ENCODE measurements around the gene TET3. TPM values are rescaled to one million over a fixed set of nuclear protein-coding genes. Genes with fewer than 3 reads are reported as not detected.

TET3 gene
- total and polyA plus RNA-seq, 2 of the 8 experiments (the other 6 are each of a cell fraction or from before 2014, with no cell fraction given): 4.5 to 21.1 TPM

GRCh38 chr2:73961823-73962615 is 22.7 kb upstream of the TET3 start:
- no peak overlapping the region for H2AFZ ChIP-seq (ENCODE audit: low read length)
- no peaks in the 10 kb centered on the region for H3K23me2 ChIP-seq (ENCODE audit: low read depth, low read length)
- no peak overlapping the region for H2BK15ac ChIP-seq (ENCODE audit: low read length)
- no peaks in the 10 kb centered on the region for H3K79me2 ChIP-seq (ENCODE audit: control insufficient read depth in 1 of 2, insufficient read depth in 2 of 2, low read length in 2 of 2)
- no peak overlapping the region for H4K5ac ChIP-seq (ENCODE audit: insufficient read length, low read depth, low read length)
- H3K9ac ChIP-seq (replicated peaks in 1 of 4; ENCODE audit: extremely low read depth in 1 of 4, low read depth in 3 of 4, low read length in 3 of 4): no peak overlapping the region
- no peak for DNase-seq (ENCODE audit: low read depth in 1 of 2, low spot score in 2 of 2)
- no peak overlapping the region for H2BK20ac ChIP-seq (ENCODE audit: low read length)
- H4K20me1 ChIP-seq (replicated peaks in 1 of 2; ENCODE audit: control insufficient read depth in 1 of 2, insufficient read depth in 2 of 2, low read length in 2 of 2): peaks cover 0 to under 1% of the 10 kb centered on the region in 2 experiments
- H3K9me3 ChIP-seq (ENCODE audit: insufficient read depth in 2 of 2, low read depth in 1 of 2, low read length in 1 of 2): peaks cover 0 to 3% of the 10 kb centered on the region in 2 experiments; a peak in 1 of 4 replicates
- no peak overlapping the region for H3K56ac ChIP-seq (replicated peaks; ENCODE audit: insufficient read length, low read depth, low read length)
- H4K91ac ChIP-seq (replicated peaks; ENCODE audit: insufficient read length, low read length): no peak overlapping the region
- 80% methylated on average over 12 of the region's 12 CpGs; no CpG with 5 or more reads in 1 of the 2 experiments for WGBS, 2 experiments (ENCODE audit: extremely low coverage in 1 of 2, insufficient coverage in 1 of 2, insufficient read length in 1 of 2, insufficient replicate concordance in 2 of 2, low coverage in 1 of 2, low lambda C conversion rate in 2 of 2, missing lambda C conversion rate in 1 of 2)
- no peak overlapping the region for H2BK12ac ChIP-seq (ENCODE audit: low read depth, low read length)
- TF ChIP-seq KDM5A (IDR thresholded peaks at IDR 0.05; ENCODE audit: low read length): no peak
- TF ChIP-seq CTCF (IDR thresholded peaks at IDR 0.05; ENCODE audit: control extremely low read depth in 1 of 3, insufficient read depth in 1 of 3, low read depth in 1 of 3, low read length in 3 of 3): peak; percentile 8 to 15 (median 14); a peak in 3 of 4 replicates
- H3K27me3 ChIP-seq (replicated peaks in 1 of 4; ENCODE audit: control insufficient read depth in 3 of 4, extremely low read depth in 1 of 4, insufficient read depth in 3 of 4, low read length in 3 of 4): no peaks in the 10 kb centered on the region
- H3K18ac ChIP-seq (ENCODE audit: extremely low read depth, low read length): no peak overlapping the region
- H3K36me3 ChIP-seq (ENCODE audit: control insufficient read depth in 2 of 4, insufficient read depth in 4 of 4, low read length in 3 of 4): peaks cover 5 to 17% (median 11%) of the 10 kb centered on the region in 4 experiments
- POLR2A ChIA-PET (ENCODE audit: partially characterized antibody): interaction anchor here (0.8 to 1.7 kb wide), 2 partner anchors 20 to 26 kb away, joined by 3 to 4 read pairs; no protein-coding TSS in a partner anchor
- no peak overlapping the region for H3K4me3 ChIP-seq (ENCODE audit: extremely low read depth in 1 of 4, insufficient read depth in 2 of 4, low read depth in 3 of 4, low read length in 4 of 4)
- no peak overlapping the region for H3K4ac ChIP-seq (replicated peaks; ENCODE audit: insufficient read length, low read depth, low read length)
- CTCF ChIA-PET (ENCODE audit: partially characterized antibody): interaction anchor here (0.6 to 2.6 kb wide), 7 partner anchors 9 to 174 kb away, joined by 3 to 9 read pairs (median 4); no protein-coding TSS in a partner anchor
- H4K8ac ChIP-seq (ENCODE audit: extremely low read depth, insufficient read depth, low read length): no peak overlapping the region; the same call in 1 of the 2 replicates
- H3K79me1 ChIP-seq (ENCODE audit: low read depth, low read length): no peaks in the 10 kb centered on the region
- no peak overlapping the region for H3K14ac ChIP-seq (ENCODE audit: insufficient read length)
- H3K4me2 ChIP-seq (ENCODE audit: insufficient read depth in 1 of 2, low read depth in 2 of 2, low read length in 2 of 2): no peak overlapping the region
- H2BK5ac ChIP-seq (ENCODE audit: low read depth, low read length): no peak overlapping the region
- H2BK120ac ChIP-seq (replicated peaks; ENCODE audit: low read depth, low read length): no peak overlapping the region
- no peak overlapping the region for H2AK5ac ChIP-seq (ENCODE audit: low read depth, low read length)
- no peak for FAIRE-seq
- no peak overlapping the region for H3K27ac ChIP-seq (ENCODE audit: low read depth, low read length)
- no peak overlapping the region for H3K23ac ChIP-seq (ENCODE audit: insufficient read length)
- no peaks in the 10 kb centered on the region for H3K4me1 ChIP-seq (replicated peaks in 1 of 4; ENCODE audit: control insufficient read depth in 3 of 4, insufficient read depth in 4 of 4, low read length in 3 of 4)

Measured in H1 (cell line).